ES-I3 (cell line): ENCODE results near the gene ZNRF1.

ENCODE experiments used
- H3K36me3 ChIP-seq: 2 replicates; pipeline ENCODE4 v1.6.1; 2013; ENCODE audit warnings: mild to moderate bottlenecking, low read length, control low read depth, moderate library complexity; ENCODE audit not compliant: insufficient read depth
- H3K4me1 ChIP-seq: 2 replicates; pipeline ENCODE4 v1.6.1; 2013; ENCODE audit warnings: mild to moderate bottlenecking, control low read depth, low read length; ENCODE audit not compliant: insufficient read depth
- H3K9ac ChIP-seq: 2 replicates; pipeline ENCODE4 v1.6.1; 2013; ENCODE audit warnings: low read depth, mild to moderate bottlenecking, low read length, moderate library complexity
- H3K9me3 ChIP-seq: 2 replicates; pipeline ENCODE4 v1.6.1; 2013; ENCODE audit warnings: mild to moderate bottlenecking, low read length, moderate library complexity; ENCODE audit not compliant: control insufficient read depth, insufficient read depth

Gene ZNRF1

DNA sequence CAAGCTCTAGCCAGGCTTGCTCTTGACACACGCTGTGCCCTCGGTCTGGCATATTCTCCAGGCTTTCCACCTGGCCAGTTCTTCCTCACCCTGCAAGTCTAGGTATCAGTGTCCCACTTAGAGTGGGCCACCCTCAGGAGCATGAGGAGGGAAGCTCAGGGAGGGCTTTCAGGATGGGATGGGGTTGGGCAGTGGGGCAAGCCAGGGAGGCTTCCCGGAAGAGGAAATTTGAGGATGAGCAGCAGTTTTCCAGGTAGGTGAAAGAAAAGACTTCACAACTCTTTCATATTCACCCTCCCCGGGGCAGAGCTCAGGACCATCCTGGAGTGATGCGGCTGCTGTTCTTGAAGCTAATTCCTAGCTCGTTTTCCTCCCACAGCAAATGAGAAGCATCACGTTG lies 132.3 kb downstream of the ZNRF1 start:
- H3K4me1 ChIP-seq, result no peaks in the 10 kb centered on the region
- no peaks in the 10 kb centered on the region for H3K36me3 ChIP-seq
- H3K9ac ChIP-seq, result no peak overlapping the region
- 0 out of 2 replicates have a peak, but pooled peaks cover 5% of the 10 kb centered on the region for H3K9me3 ChIP-seq

GRCh38 chr16:75138233-75138632 lies 139.4 kb downstream of the ZNRF1 start:
- Histone ChIP-seq H3K9me3 (no peaks in the 10 kb centered on the region), H3K9ac (no peak overlapping the region), H3K36me3 (no peaks in the 10 kb centered on the region), H3K4me1 (no peaks in the 10 kb centered on the region)

GRCh38 chr16:75138636-75139035 lies 139.8 kb downstream of the ZNRF1 start:
- H3K9me3 ChIP-seq, result no peaks in the 10 kb centered on the region
- H3K4me1 ChIP-seq, result no peaks in the 10 kb centered on the region
- H3K36me3 ChIP-seq, result no peaks in the 10 kb centered on the region
- H3K9ac ChIP-seq, result no peak overlapping the region

- H3K4me1 ChIP-seq, result no peaks in the 10 kb centered on the region
- no peaks in the 10 kb centered on the region for H3K36me3 ChIP-seq
- no peaks in the 10 kb centered on the region for H3K9me3 ChIP-seq
- H3K9ac ChIP-seq, result no peak overlapping the region
These were observed 140.7 kb downstream of the ZNRF1 start for GRCh38 chr16:75139498-75139897.

- H3K9ac ChIP-seq, result no peak overlapping the region
- H3K4me1 ChIP-seq, result no peaks in the 10 kb centered on the region
- 0 out of 2 replicates have a peak, but pooled peaks cover 3% of the 10 kb centered on the region for H3K9me3 ChIP-seq
- no peaks in the 10 kb centered on the region for H3K36me3 ChIP-seq
These were observed 145.1 kb downstream of the ZNRF1 start for GRCh38 chr16:75143941-75144340.

DNA sequence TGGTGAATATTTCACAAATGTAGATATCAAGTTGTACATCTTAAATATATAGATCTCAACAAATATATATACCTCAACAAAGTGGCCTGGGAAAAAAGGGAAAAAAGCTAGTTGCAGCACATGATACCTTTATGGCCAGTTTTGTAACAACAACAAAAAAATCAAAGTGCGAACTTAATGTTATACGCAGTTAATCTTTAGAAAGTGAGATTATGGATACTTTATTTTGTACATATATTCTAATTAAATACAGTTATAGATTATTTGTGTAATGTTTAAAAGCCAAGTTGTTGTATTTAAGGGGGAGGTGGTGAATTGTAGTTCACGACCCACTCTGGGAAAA lies 149.1 kb downstream of the ZNRF1 start:
- Histone ChIP-seq H3K9me3 (peaks cover 16% of the 10 kb centered on the region; the same call in 1 of the 2 replicates), H3K4me1 (no peaks in the 10 kb centered on the region), H3K36me3 (no peaks in the 10 kb centered on the region), H3K9ac (peak overlapping the region; percentile 93; the same call in 1 of the 2 replicates)

GRCh38 chr16:75148311-75149195 lies 149.7 kb downstream of the ZNRF1 start, which contains the start of gene ZFP1:
Gene ZFP1 (plus strand): TSS chr16:75148524. CDS start chr16:75152952, 4,428 bp downstream.
- Histone ChIP-seq H3K9me3 (peaks cover 20% of the 10 kb centered on the region; the same call in 1 of the 2 replicates), H3K4me1 (no peaks in the 10 kb centered on the region), H3K36me3 (no peaks in the 10 kb centered on the region), H3K9ac (peak within 1 kb of the TSS; percentile 93)

DNA sequence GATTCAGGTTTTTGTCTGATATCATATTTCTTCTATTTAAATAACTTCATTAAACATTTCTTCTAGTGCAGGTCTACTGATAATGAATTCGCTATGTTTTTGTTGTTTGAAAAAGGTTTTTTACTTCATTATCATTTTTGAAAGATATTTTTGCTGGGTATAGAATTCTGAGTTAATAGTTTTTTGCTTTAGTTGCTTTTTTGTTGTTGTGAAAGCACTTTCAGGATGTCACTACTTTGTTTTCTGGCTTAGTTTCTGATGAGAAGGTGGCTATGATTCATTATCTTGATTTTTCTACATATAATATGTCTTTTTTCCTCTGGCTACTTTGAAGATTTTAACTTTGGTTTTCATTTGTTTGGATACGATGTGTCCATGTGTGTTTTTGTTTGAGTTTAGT lies 153.0 kb downstream of the ZNRF1 start:
- Histone ChIP-seq H3K9me3 (peaks cover 19% of the 10 kb centered on the region; the same call in 1 of the 2 replicates), H3K36me3 (0 out of 2 replicates have a peak, but pooled peaks cover under 1% of the 10 kb centered on the region), H3K4me1 (no peaks in the 10 kb centered on the region), H3K9ac (no peak overlapping the region)

GRCh38 chr16:75152635-75153034 lies 153.8 kb downstream of the ZNRF1 start:
- Histone ChIP-seq H3K9ac (no peak overlapping the region), H3K9me3 (peaks cover 21% of the 10 kb centered on the region; the same call in 1 of the 2 replicates), H3K36me3 (0 out of 2 replicates have a peak, but pooled peaks cover 3% of the 10 kb centered on the region), H3K4me1 (no peaks in the 10 kb centered on the region)

GRCh38 chr16:75160386-75160785 lies 161.6 kb downstream of the ZNRF1 start:
- Histone ChIP-seq H3K36me3 (0 out of 2 replicates have a peak, but pooled peaks cover 3% of the 10 kb centered on the region), H3K4me1 (no peaks in the 10 kb centered on the region), H3K9me3 (peaks cover 12% of the 10 kb centered on the region; the same call in 1 of the 2 replicates), H3K9ac (no peak overlapping the region)
